Fibroblast of lung (primary cell): ENCODE data around the gene USP14.
"Not testable (repeated sequence)": the region's sequence is repeated elsewhere in the genome, so short reads cannot be mapped to it uniquely, and the experiment has no call there.

Experiments used
- CTCF ChIP-seq, 2 donors: IDR thresholded peaks in 1 of 2; conservative IDR thresholded peaks in 1 of 2; 1 replicate in 1 of 2; 2 replicates in 1 of 2; pipeline ENCODE4 v1.5.1; 2011 to 2012; ENCODE audit warnings: low read length in 2 of 2, control low read depth in 1 of 2, inconsistent platforms in 1 of 2, low read depth in 1 of 2, mild to moderate bottlenecking in 1 of 2
- EZH2 ChIP-seq: IDR thresholded peaks from 2 replicates; pipeline ENCODE4 v1.5.1; 2012; ENCODE audit warnings: low read length, control low read depth, mild to moderate bottlenecking; ENCODE audit errors: missing control alignments

GRCh38 chr18:109130-109921 lies 49.0 kb upstream of the USP14 start:
- not testable (repeated sequence) for TF ChIP-seq CTCF (conservative IDR thresholded peaks at IDR 0.05 in 1 of 2, IDR thresholded peaks at IDR 0.05 in 1 of 2; ENCODE audit: low read depth in 1 of 2, low read length in 2 of 2); EZH2
